Fibroblast of skin of left quadriceps (primary cell): ENCODE data around the gene DDIT3.

Experiments used
- DNase-seq, 2 experiments: peaks; one replicate each; pipeline ENCODE4 v3.0.0-alpha.2; 2013; ENCODE audit warnings: low read depth in 2 of 2

Gene DDIT3

GRCh38 chr12:57485695-57486094 is 34.6 kb downstream of the DDIT3 start:
- DNase-seq, result no peak

GRCh38 chr12:57483466-57483865 is 36.8 kb downstream of the DDIT3 start:
- DNase-seq, result peak; percentile 52 to 56

GRCh38 chr12:57481671-57482070 is 38.6 kb downstream of the DDIT3 start:
- no peak for DNase-seq

GRCh38 chr12:57479376-57480115 is 40.8 kb downstream of the DDIT3 start, which contains the start of gene ARHGAP9:
Gene ARHGAP9, minus strand, starts transcription at chr12:57479866. Its CDS starts 460 bp downstream, at chr12:57479406.
- no peak for DNase-seq

GRCh38 chr12:57479043-57479375 is 41.3 kb downstream of the DDIT3 start:
- DNase-seq, result no peak

GRCh38 chr12:57477710-57478681 is 42.3 kb downstream of the DDIT3 start:
- no peak for DNase-seq

GRCh38 chr12:57476993-57477709 is 43.2 kb downstream of the DDIT3 start:
- no peak for DNase-seq

- DNase-seq, result no peak
Observed at GRCh38 chr12:57476162-57476992, 43.9 kb downstream of the DDIT3 start.

GRCh38 chr12:57475271-57476161 is 44.8 kb downstream of the DDIT3 start:
- DNase-seq, result no peak

GRCh38 chr12:57474862-57475261 is 45.5 kb downstream of the DDIT3 start:
- DNase-seq, result no peak

GRCh38 chr12:57474430-57474829 is 45.9 kb downstream of the DDIT3 start:
- DNase-seq, result no peak

GRCh38 chr12:57473886-57474285 is 46.4 kb downstream of the DDIT3 start:
- DNase-seq, result no peak

- no peak for DNase-seq
Observed at GRCh38 chr12:57473392-57473791, 46.9 kb downstream of the DDIT3 start.

- no peak for DNase-seq
Observed at GRCh38 chr12:57472391-57472790, 47.9 kb downstream of the DDIT3 start.

GRCh38 chr12:57471661-57472060 is 48.7 kb downstream of the DDIT3 start:
- no peak for DNase-seq

- DNase-seq, result no peak
Observed at GRCh38 chr12:57470970-57471656, 49.2 kb downstream of the DDIT3 start.

- no peak for DNase-seq
Observed at GRCh38 chr12:57470286-57470969, 49.9 kb downstream of the DDIT3 start.

- no peak for DNase-seq
Observed at GRCh38 chr12:57469296-57470164, 50.8 kb downstream of the DDIT3 start.
